Thyroid gland (tissue), 4 donors: ENCODE measurements around the gene PKN1.

Experiments
- CTCF ChIP-seq, 6 experiments: fragments of 200-600 bp in 3 of 6; fragments of 450-650 bp in 3 of 6; sonication (generic) in 3 of 6; IDR thresholded peaks; one replicate each; pipeline ENCODE4 v1.5.1; 2016 to 2019; ENCODE audit warnings: antibody characterized with exemption in 6 of 6, mild to moderate bottlenecking in 2 of 6, inconsistent platforms in 1 of 6, moderate library complexity in 1 of 6
- POLR2A ChIP-seq, 2 donors: fragments of 450-650 bp; IDR thresholded peaks; one replicate each; pipeline ENCODE4 v1.6.1; 2017; ENCODE audit warnings: antibody characterized with exemption in 2 of 2, mild to moderate bottlenecking in 2 of 2, moderate library complexity in 1 of 2

- TF ChIP-seq CTCF (IDR thresholded peaks at IDR 0.05) (no peak), POLR2A (IDR thresholded peaks at IDR 0.05) (no peak)
Observed at GRCh38 chr19:14471436-14472187, 38.5 kb downstream of the PKN1 start.
